ENCODE measurements around the gene CDSN.

The CDSN gene

GRCh38 chr6:31114970-31115849 is 5.0 kb downstream of the CDSN start:
- no peak for DNase-seq

- DNase-seq: no peak
Measured at GRCh38 chr6:31114541-31114878, 5.7 kb downstream of the CDSN start, which contains the start of gene PSORS1C1. TSS of gene PSORS1C1 (plus strand) at chr6:31114800. CDS start at chr6:31129633, 14,833 bp downstream.

- no peak for DNase-seq
Measured at GRCh38 chr6:31113861-31114540, 6.2 kb downstream of the CDSN start.

- no peak for DNase-seq
Measured at GRCh38 chr6:31112478-31112877, 7.8 kb downstream of the CDSN start, which contains the start of gene C6orf15. TSS of gene C6orf15 (minus strand) at chr6:31112575. CDS start at chr6:31112555, 20 bp downstream.

- no peak for DNase-seq
Measured at GRCh38 chr6:31111712-31112111, 8.5 kb downstream of the CDSN start.

- no peak for DNase-seq
Measured at GRCh38 chr6:31110825-31111582, 9.2 kb downstream of the CDSN start.

GRCh38 chr6:31107052-31107451 is 13.2 kb downstream of the CDSN start:
- no peak for DNase-seq

- DNase-seq: no peak
Measured at GRCh38 chr6:31103136-31103535, 17.1 kb downstream of the CDSN start.

- DNase-seq: no peak
Measured at GRCh38 chr6:31098449-31098938, 21.8 kb downstream of the CDSN start.

GRCh38 chr6:31096656-31097055 is 23.6 kb downstream of the CDSN start:
- DNase-seq: no peak

GRCh38 chr6:31096215-31096614 is 24.0 kb downstream of the CDSN start:
- no peak for DNase-seq

GRCh38 chr6:31094389-31094881 is 25.8 kb downstream of the CDSN start:
- peak; percentile 76 for DNase-seq

GRCh38 chr6:31092769-31093505 is 27.3 kb downstream of the CDSN start:
- no peak for DNase-seq

GRCh38 chr6:31092238-31092637 is 28.0 kb downstream of the CDSN start:
- no peak for DNase-seq

GRCh38 chr6:31091680-31092079 is 28.6 kb downstream of the CDSN start:
- no peak for DNase-seq

- DNase-seq: no peak
Measured at GRCh38 chr6:31090973-31091364, 29.3 kb downstream of the CDSN start.

- DNase-seq: no peak
Measured at GRCh38 chr6:31090275-31090972, 29.8 kb downstream of the CDSN start.

- DNase-seq: peak; percentile 93
Measured at GRCh38 chr6:31087494-31088089, 32.7 kb downstream of the CDSN start.

GRCh38 chr6:31086788-31087440 is 33.3 kb downstream of the CDSN start:
- no peak for DNase-seq

GRCh38 chr6:31083742-31084354 is 36.4 kb downstream of the CDSN start:
- DNase-seq: peak; percentile 54
